ENCODE results near the gene TRIM34. TPM values are rescaled to one million over a fixed set of nuclear protein-coding genes. Genes with fewer than 3 reads are reported as not detected.
"Not testable (repeated sequence)": the region's sequence is repeated elsewhere in the genome, so short reads cannot be mapped to it uniquely, and the experiment has no call there.

TRIM34 gene
- total RNA-seq, 1 experiment from 2014 or later: 13.3 TPM

GRCh38 chr11:5665746-5666401 lies 41.1 kb downstream of the TRIM34 start:
- in situ Hi-C loops (cut with HindIII; ENCODE audit: low pct_unique_long_range_greater_than_20kb, low sequenced_read_pairs): no loop called here
- no peak for DNase-seq (ENCODE audit: low read depth, low spot score)

GRCh38 chr11:5666402-5666793 lies 41.6 kb downstream of the TRIM34 start:
- DNase-seq (ENCODE audit: low read depth, low spot score): no peak
- in situ Hi-C loops (cut with HindIII; ENCODE audit: low pct_unique_long_range_greater_than_20kb, low sequenced_read_pairs): no loop called here

- no peak for DNase-seq (ENCODE audit: low read depth, low spot score)
- in situ Hi-C loops (cut with HindIII; ENCODE audit: low pct_unique_long_range_greater_than_20kb, low sequenced_read_pairs): no loop called here
Measured at GRCh38 chr11:5671831-5672230, 47.0 kb downstream of the TRIM34 start.

GRCh38 chr11:5674391-5674790 lies 49.6 kb downstream of the TRIM34 start:
- in situ Hi-C loops (cut with HindIII; ENCODE audit: low pct_unique_long_range_greater_than_20kb, low sequenced_read_pairs): no loop called here
- no peak for DNase-seq (ENCODE audit: low read depth, low spot score)

GRCh38 chr11:5679811-5680210 lies 55.0 kb downstream of the TRIM34 start:
- in situ Hi-C loops (cut with HindIII; ENCODE audit: low pct_unique_long_range_greater_than_20kb, low sequenced_read_pairs): no loop called here
- no peak for DNase-seq (ENCODE audit: low read depth, low spot score)

GRCh38 chr11:5682890-5683441 lies 58.2 kb downstream of the TRIM34 start:
- in situ Hi-C loops (cut with HindIII; ENCODE audit: low pct_unique_long_range_greater_than_20kb, low sequenced_read_pairs); DNase-seq (ENCODE audit: low read depth, low spot score): not testable (repeated sequence)

GRCh38 chr11:5683620-5684019 lies 58.8 kb downstream of the TRIM34 start:
- DNase-seq (ENCODE audit: low read depth, low spot score); in situ Hi-C loops (cut with HindIII; ENCODE audit: low pct_unique_long_range_greater_than_20kb, low sequenced_read_pairs): not testable (repeated sequence)

GRCh38 chr11:5684036-5684645 lies 59.3 kb downstream of the TRIM34 start:
- no peak for DNase-seq (ENCODE audit: low read depth, low spot score)
- in situ Hi-C loops (cut with HindIII; ENCODE audit: low pct_unique_long_range_greater_than_20kb, low sequenced_read_pairs): no loop called here

- DNase-seq (ENCODE audit: low read depth, low spot score): peak; percentile 96
- in situ Hi-C loops (cut with HindIII; ENCODE audit: low pct_unique_long_range_greater_than_20kb, low sequenced_read_pairs): no loop called here
Measured at GRCh38 chr11:5684646-5685362, 60.0 kb downstream of the TRIM34 start, which contains the start of gene TRIM5. TRIM5 (minus strand) TSS chr11:5685074; CDS start chr11:5680177, 4,897 bp downstream.

GRCh38 chr11:5686426-5686825 lies 61.6 kb downstream of the TRIM34 start:
- no peak for DNase-seq (ENCODE audit: low read depth, low spot score)
- in situ Hi-C loops (cut with HindIII; ENCODE audit: low pct_unique_long_range_greater_than_20kb, low sequenced_read_pairs): no loop called here

GRCh38 chr11:5688482-5688881 lies 63.7 kb downstream of the TRIM34 start:
- DNase-seq (ENCODE audit: low read depth, low spot score): no peak
- in situ Hi-C loops (cut with HindIII; ENCODE audit: low pct_unique_long_range_greater_than_20kb, low sequenced_read_pairs): no loop called here

- DNase-seq (ENCODE audit: low read depth, low spot score): no peak
- in situ Hi-C loops (cut with HindIII; ENCODE audit: low pct_unique_long_range_greater_than_20kb, low sequenced_read_pairs): no loop called here
Measured at GRCh38 chr11:5689551-5689983, 64.8 kb downstream of the TRIM34 start, which contains the start of gene TRIM22. TRIM22 (plus strand) TSS chr11:5689790; CDS start chr11:5696233, 6,443 bp downstream.

- no peak for DNase-seq (ENCODE audit: low read depth, low spot score)
- in situ Hi-C loops (cut with HindIII; ENCODE audit: low pct_unique_long_range_greater_than_20kb, low sequenced_read_pairs): no loop called here
Measured at GRCh38 chr11:5690216-5690615, 65.4 kb downstream of the TRIM34 start.

- in situ Hi-C loops (cut with HindIII; ENCODE audit: low pct_unique_long_range_greater_than_20kb, low sequenced_read_pairs): no loop called here
- DNase-seq (ENCODE audit: low read depth, low spot score): no peak
Measured at GRCh38 chr11:5690736-5691135, 65.9 kb downstream of the TRIM34 start.

- in situ Hi-C loops (cut with HindIII; ENCODE audit: low pct_unique_long_range_greater_than_20kb, low sequenced_read_pairs); DNase-seq (ENCODE audit: low read depth, low spot score): not testable (repeated sequence)
Measured at GRCh38 chr11:5691238-5691963, 66.6 kb downstream of the TRIM34 start.

- DNase-seq (ENCODE audit: low read depth, low spot score): no peak
- in situ Hi-C loops (cut with HindIII; ENCODE audit: low pct_unique_long_range_greater_than_20kb, low sequenced_read_pairs): no loop called here
Measured at GRCh38 chr11:5691964-5692361, 67.2 kb downstream of the TRIM34 start.
